Gastrocnemius medialis (tissue), 4 donors: ENCODE measurements around the gene PDE6C.

ENCODE experiments used
- POLR2A ChIP-seq, 2 donors: fragments of 450-650 bp; IDR thresholded peaks; one replicate each; pipeline ENCODE4 v1.6.1; 2017; ENCODE audit warnings: antibody characterized with exemption in 2 of 2, mild to moderate bottlenecking in 2 of 2, moderate library complexity in 2 of 2
- TF ChIP-seq, protein P1 (sequence below), 5 experiments: fragments of 450-650 bp in 3 of 5; fragments of 200-600 bp in 2 of 5; sonication (generic) in 2 of 5; IDR thresholded peaks in 4 of 5; conservative IDR thresholded peaks in 1 of 5; 1 replicate in 4 of 5; 2 replicates in 1 of 5; pipeline ENCODE4 v1.5.1; 2016 to 2019; ENCODE audit warnings: antibody characterized with exemption in 5 of 5, mild to moderate bottlenecking in 3 of 5, moderate library complexity in 3 of 5

DNA sequence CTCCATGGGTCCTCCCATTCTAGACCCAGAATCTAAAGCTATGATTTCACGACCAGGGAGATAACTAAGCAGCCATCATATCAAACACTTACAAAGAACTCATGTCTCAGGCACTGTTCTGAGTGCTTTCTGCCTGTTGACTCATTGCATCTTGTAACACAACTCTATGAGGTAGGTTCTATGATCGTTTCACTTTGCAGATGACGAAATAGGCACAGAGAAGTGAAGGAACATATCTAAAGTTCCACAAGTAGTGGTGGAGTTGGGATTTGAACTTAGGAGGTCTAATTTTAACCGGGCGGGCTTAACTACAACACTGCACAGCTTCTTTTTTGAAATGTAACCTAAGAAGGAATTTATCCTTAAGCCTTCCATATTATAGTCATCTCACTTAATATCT is 14.2 kb upstream of the PDE6C start:
- no peak for TF ChIP-seq POLR2A (IDR thresholded peaks at IDR 0.05)
- TF ChIP-seq, protein P1, sequence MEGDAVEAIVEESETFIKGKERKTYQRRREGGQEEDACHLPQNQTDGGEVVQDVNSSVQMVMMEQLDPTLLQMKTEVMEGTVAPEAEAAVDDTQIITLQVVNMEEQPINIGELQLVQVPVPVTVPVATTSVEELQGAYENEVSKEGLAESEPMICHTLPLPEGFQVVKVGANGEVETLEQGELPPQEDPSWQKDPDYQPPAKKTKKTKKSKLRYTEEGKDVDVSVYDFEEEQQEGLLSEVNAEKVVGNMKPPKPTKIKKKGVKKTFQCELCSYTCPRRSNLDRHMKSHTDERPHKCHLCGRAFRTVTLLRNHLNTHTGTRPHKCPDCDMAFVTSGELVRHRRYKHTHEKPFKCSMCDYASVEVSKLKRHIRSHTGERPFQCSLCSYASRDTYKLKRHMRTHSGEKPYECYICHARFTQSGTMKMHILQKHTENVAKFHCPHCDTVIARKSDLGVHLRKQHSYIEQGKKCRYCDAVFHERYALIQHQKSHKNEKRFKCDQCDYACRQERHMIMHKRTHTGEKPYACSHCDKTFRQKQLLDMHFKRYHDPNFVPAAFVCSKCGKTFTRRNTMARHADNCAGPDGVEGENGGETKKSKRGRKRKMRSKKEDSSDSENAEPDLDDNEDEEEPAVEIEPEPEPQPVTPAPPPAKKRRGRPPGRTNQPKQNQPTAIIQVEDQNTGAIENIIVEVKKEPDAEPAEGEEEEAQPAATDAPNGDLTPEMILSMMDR (IDR thresholded peaks at IDR 0.05 in 4 of 5, conservative IDR thresholded peaks at IDR 0.05 in 1 of 5) = no peak
